SJSA1 (cell line): ENCODE measurements around the gene HACL1. TPM values are rescaled to one million over a fixed set of nuclear protein-coding genes. Genes with fewer than 3 reads are reported as not detected.
"Not testable (repeated sequence)": the region's sequence is repeated elsewhere in the genome, so short reads cannot be mapped to it uniquely, and the experiment has no call there.

ENCODE experiments used
- DNase-seq, 2 experiments: peaks; one replicate each; pipeline ENCODE4 v3.0.0-alpha.2; 2015 to 2020; ENCODE audit warnings: low spot score in 2 of 2, low read depth in 1 of 2
- H3K27ac ChIP-seq: fragments of 250-450 bp; sonication (Bioruptor Pico); 2 replicates; pipeline ENCODE4 v1.5.1; 2020; ENCODE audit warnings: mild to moderate bottlenecking, moderate library complexity
- H3K27me3 ChIP-seq: fragments of 250-450 bp; sonication (Bioruptor Pico); replicated peaks from 2 replicates; pipeline ENCODE4 v1.5.1; 2020; ENCODE audit warnings: mild to moderate bottlenecking, moderate library complexity
- H3K36me3 ChIP-seq: fragments of 250-450 bp; sonication (Bioruptor Pico); 2 replicates; pipeline ENCODE4 v1.5.1; 2020; ENCODE audit warnings: mild to moderate bottlenecking
- H3K4me1 ChIP-seq: fragments of 250-450 bp; sonication (Bioruptor Pico); replicated peaks from 2 replicates; pipeline ENCODE4 v1.6.1; 2021; ENCODE audit warnings: mild to moderate bottlenecking
- H3K4me3 ChIP-seq: fragments of 250-450 bp; sonication (Bioruptor Pico); 2 replicates; pipeline ENCODE4 v1.5.1; 2020; ENCODE audit warnings: mild to moderate bottlenecking
- H3K9me3 ChIP-seq: fragments of 250-450 bp; sonication (Bioruptor Pico); replicated peaks from 2 replicates; pipeline ENCODE4 v1.5.1; 2020; ENCODE audit warnings: mild to moderate bottlenecking
- total RNA-seq: library from RNA; depleted of rRNA; stranded (reverse); fragments of >200 nt; shearing (Covaris generic); gene quantifications from 2 replicates; pipeline ENCODE4 v1.2.3, GENCODE V29; 2014

The HACL1 gene
- total RNA-seq, 1 experiment from 2014 or later, result 14.1 TPM

- DNase-seq, result peak in 1 of 2 experiments; percentile 51
- H3K9me3 ChIP-seq, result no peaks in the 10 kb centered on the region; the same call in 1 of the 2 replicates
- no peak overlapping the region for H3K4me3 ChIP-seq
- H3K4me1 ChIP-seq, result peaks cover 82% of the 10 kb centered on the region
- peaks cover 14% of the 10 kb centered on the region; the same call in 1 of the 2 replicates for H3K36me3 ChIP-seq
- no peaks in the 10 kb centered on the region for H3K27me3 ChIP-seq
- H3K27ac ChIP-seq, result peak overlapping the region; percentile 98
Measured at GRCh38 chr3:15635121-15635661, 33.8 kb upstream of the HACL1 start.

GRCh38 chr3:15634671-15635070 lies 33.3 kb upstream of the HACL1 start:
- peaks cover 14% of the 10 kb centered on the region; the same call in 1 of the 2 replicates for H3K36me3 ChIP-seq
- peak overlapping the region; percentile 98 for H3K27ac ChIP-seq
- no peaks in the 10 kb centered on the region for H3K27me3 ChIP-seq
- H3K4me3 ChIP-seq, result no peak overlapping the region
- H3K9me3 ChIP-seq, result no peaks in the 10 kb centered on the region; the same call in 1 of the 2 replicates
- DNase-seq, result no peak
- peaks cover 82% of the 10 kb centered on the region for H3K4me1 ChIP-seq

- no peak for DNase-seq
- peaks cover 81% of the 10 kb centered on the region for H3K4me1 ChIP-seq
Measured at GRCh38 chr3:15633766-15634598, 32.6 kb upstream of the HACL1 start.

GRCh38 chr3:15633159-15633558 lies 31.8 kb upstream of the HACL1 start:
- Histone ChIP-seq H3K9me3 (no peaks in the 10 kb centered on the region), H3K36me3 (peaks cover 7% of the 10 kb centered on the region; the same call in 1 of the 2 replicates), H3K27ac (0 out of 2 replicates have a peak overlapping the region, but pooled peaks have one; percentile 98), H3K4me1 (peaks cover 74% of the 10 kb centered on the region), H3K27me3 (no peaks in the 10 kb centered on the region), H3K4me3 (no peak overlapping the region)
- no peak for DNase-seq

More at GRCh38 chr3:15633766-15634598, 32.6 kb upstream of the HACL1 start:
- H3K4me3 ChIP-seq, result no peak overlapping the region
- H3K9me3 ChIP-seq, result no peaks in the 10 kb centered on the region; the same call in 1 of the 2 replicates
- H3K36me3 ChIP-seq, result peaks cover 14% of the 10 kb centered on the region; the same call in 1 of the 2 replicates
- peak overlapping the region; percentile 98 for H3K27ac ChIP-seq
- H3K27me3 ChIP-seq, result no peaks in the 10 kb centered on the region

- no peak for DNase-seq
- Histone ChIP-seq H3K4me3 (no peak overlapping the region), H3K9me3 (no peaks in the 10 kb centered on the region), H3K27me3 (no peaks in the 10 kb centered on the region), H3K4me1 (peaks cover 66% of the 10 kb centered on the region), H3K27ac (peak overlapping the region; percentile 95), H3K36me3 (peaks cover 2% of the 10 kb centered on the region; the same call in 1 of the 2 replicates)
Measured at GRCh38 chr3:15632212-15632580, 30.8 kb upstream of the HACL1 start.

GRCh38 chr3:15631426-15632211 lies 30.2 kb upstream of the HACL1 start:
- Histone ChIP-seq H3K27ac (peak overlapping the region; percentile 95), H3K36me3 (no peaks in the 10 kb centered on the region), H3K27me3 (no peaks in the 10 kb centered on the region), H3K4me3 (no peak overlapping the region), H3K4me1 (peaks cover 60% of the 10 kb centered on the region), H3K9me3 (no peaks in the 10 kb centered on the region)
- DNase-seq, result no peak

- peaks cover 53% of the 10 kb centered on the region for H3K4me1 ChIP-seq
- peak overlapping the region; percentile 95 for H3K27ac ChIP-seq
- H3K4me3 ChIP-seq, result peak overlapping the region; percentile 14
- peak; percentile 64 to 88 for DNase-seq
- H3K27me3 ChIP-seq, result no peaks in the 10 kb centered on the region
- no peaks in the 10 kb centered on the region for H3K9me3 ChIP-seq
- H3K36me3 ChIP-seq, result no peaks in the 10 kb centered on the region
Measured at GRCh38 chr3:15630646-15631350, 29.4 kb upstream of the HACL1 start.

- peak overlapping the region; percentile 14 for H3K4me3 ChIP-seq
- H3K4me1 ChIP-seq, result peaks cover 45% of the 10 kb centered on the region
- peak overlapping the region; percentile 95 for H3K27ac ChIP-seq
- peak; percentile 69 to 75 for DNase-seq
- H3K36me3 ChIP-seq, result no peaks in the 10 kb centered on the region
- H3K27me3 ChIP-seq, result no peaks in the 10 kb centered on the region
- no peaks in the 10 kb centered on the region for H3K9me3 ChIP-seq
Measured at GRCh38 chr3:15629860-15630597, 28.7 kb upstream of the HACL1 start.

GRCh38 chr3:15628967-15629366 lies 27.6 kb upstream of the HACL1 start:
- H3K36me3 ChIP-seq, result no peaks in the 10 kb centered on the region

GRCh38 chr3:15623535-15624440 lies 22.4 kb upstream of the HACL1 start:
- peaks cover 8% of the 10 kb centered on the region for H3K9me3 ChIP-seq
- H3K4me3 ChIP-seq, result no peak overlapping the region
- no peak for DNase-seq
- H3K36me3 ChIP-seq, result no peaks in the 10 kb centered on the region; the same call in 1 of the 2 replicates
- H3K27ac ChIP-seq, result no peak overlapping the region
- no peaks in the 10 kb centered on the region for H3K4me1 ChIP-seq
- H3K27me3 ChIP-seq, result no peaks in the 10 kb centered on the region

More at GRCh38 chr3:15628967-15629366, 27.6 kb upstream of the HACL1 start:
- Histone ChIP-seq H3K4me1 (peaks cover 34% of the 10 kb centered on the region), H3K9me3 (no peaks in the 10 kb centered on the region), H3K4me3 (no peak overlapping the region), H3K27ac (no peak overlapping the region), H3K27me3 (no peaks in the 10 kb centered on the region)
- DNase-seq, result no peak

GRCh38 chr3:15619659-15620464 lies 18.5 kb upstream of the HACL1 start:
- not testable (repeated sequence) for H3K27ac ChIP-seq, DNase-seq, H3K4me3 ChIP-seq, H3K27me3 ChIP-seq, H3K36me3 ChIP-seq, H3K9me3 ChIP-seq, H3K4me1 ChIP-seq
